GM19455 (cell line): ENCODE results near the gene CTSW.
"Not testable (repeated sequence)": the region's sequence is repeated elsewhere in the genome, so short reads cannot be mapped to it uniquely, and the experiment has no call there.

Experiments used
- ATAC-seq: cut with Tn5 transposase; IDR thresholded peaks from one replicate; pipeline ENCODE4 v1.9.1; 2021; ENCODE audit not compliant: unreplicated experiment

The CTSW gene

GRCh38 chr11:65879617-65880016, at the start of gene CTSW:
Gene CTSW, plus strand, starts transcription at chr11:65879837. Its CDS starts 18 bp downstream, at chr11:65879855.
- no peak for ATAC-seq

GRCh38 chr11:65832231-65832630, 47.4 kb upstream of the CTSW start:
- not testable (repeated sequence) for ATAC-seq

- ATAC-seq = peak; percentile 89
These were observed 46.2 kb upstream of the CTSW start, which contains the start of gene SNX32 for GRCh38 chr11:65833297-65834030. Gene SNX32, plus strand, starts transcription at chr11:65833963. Its CDS starts 103 bp downstream, at chr11:65834066.

- no peak for ATAC-seq
These were observed 45.4 kb upstream of the CTSW start for GRCh38 chr11:65834202-65834601.

- no peak for ATAC-seq
These were observed 37.5 kb upstream of the CTSW start for GRCh38 chr11:65842144-65842543.

- no peak for ATAC-seq
These were observed 35.8 kb upstream of the CTSW start for GRCh38 chr11:65843811-65844210.

GRCh38 chr11:65844231-65844872, 35.3 kb upstream of the CTSW start:
- no peak for ATAC-seq

- no peak for ATAC-seq
These were observed 31.9 kb upstream of the CTSW start for GRCh38 chr11:65847746-65848145.

- not testable (repeated sequence) for ATAC-seq
These were observed 30.9 kb upstream of the CTSW start for GRCh38 chr11:65848693-65849092.

- no peak for ATAC-seq
These were observed 30.3 kb upstream of the CTSW start for GRCh38 chr11:65849366-65849765.

- no peak for ATAC-seq
These were observed 29.8 kb upstream of the CTSW start for GRCh38 chr11:65849771-65850216.

- no peak for ATAC-seq
These were observed 29.2 kb upstream of the CTSW start for GRCh38 chr11:65850217-65851082.

GRCh38 chr11:65851083-65851579, 28.5 kb upstream of the CTSW start:
- no peak for ATAC-seq

GRCh38 chr11:65851811-65852507, 27.7 kb upstream of the CTSW start:
- ATAC-seq = no peak

- ATAC-seq = no peak
These were observed 27.0 kb upstream of the CTSW start for GRCh38 chr11:65852508-65853245.

- ATAC-seq = no peak
These were observed 26.2 kb upstream of the CTSW start for GRCh38 chr11:65853246-65853979.

- no peak for ATAC-seq
These were observed 25.5 kb upstream of the CTSW start for GRCh38 chr11:65854161-65854592.

GRCh38 chr11:65854852-65855837, 24.5 kb upstream of the CTSW start:
- ATAC-seq = no peak
